ENCODE results near the gene EHMT1. TPM values are rescaled to one million over a fixed set of nuclear protein-coding genes. Genes with fewer than 3 reads are reported as not detected.

Gene EHMT1
- total and polyA plus RNA-seq, 8 donors = 29.9 to 51.1 (median 32.6) TPM

DNA sequence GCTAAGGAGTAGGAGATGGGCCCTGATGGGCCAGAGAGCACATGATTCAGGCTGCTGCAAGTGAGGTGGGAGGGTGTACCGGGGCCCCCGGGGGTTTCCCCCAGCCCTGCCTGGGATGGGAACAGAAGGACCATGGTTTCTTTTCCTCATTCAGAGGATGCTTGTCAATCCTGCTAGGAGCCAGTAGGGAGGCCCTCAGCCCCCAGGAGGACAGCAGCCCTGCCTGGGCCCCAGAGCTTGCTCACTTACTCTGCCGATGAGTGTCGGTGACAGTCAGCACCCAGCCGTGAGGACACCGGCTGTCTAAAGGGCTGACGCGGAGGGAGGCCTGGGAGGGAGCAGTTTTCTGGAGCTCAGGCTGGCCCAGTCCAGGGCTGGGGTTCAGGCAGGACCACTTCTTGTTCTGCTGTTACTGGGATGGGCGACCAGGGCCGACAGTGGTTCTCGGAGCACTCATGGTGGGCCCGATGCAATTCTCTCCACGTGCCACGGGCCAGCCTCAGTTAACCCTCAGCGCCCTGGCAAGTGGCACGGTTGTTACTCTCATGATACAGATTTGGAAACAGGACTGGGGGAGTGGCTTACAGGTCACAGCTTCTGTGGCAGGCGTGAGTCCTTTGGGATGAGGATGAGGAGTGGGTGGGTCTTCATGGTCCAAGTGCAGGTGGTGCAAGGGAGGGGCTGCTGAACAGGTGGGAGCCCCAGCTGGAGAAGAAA, 11.5 kb upstream of the EHMT1 start:
- H3K9me3 ChIP-seq = no peaks in the 10 kb centered on the region
- DNase-seq (peak in 1 of 6 donors; percentile 74), ATAC-seq (no peak), FAIRE-seq (no peak)
- peak overlapping the region in 3 of 4 donors; percentile 85 to 89 (median 88) for H3K27ac ChIP-seq
- H3K4me3 ChIP-seq = peak overlapping the region in 3 of 4 donors; percentile 73 to 89 (median 84)
- TF ChIP-seq, protein P1, sequence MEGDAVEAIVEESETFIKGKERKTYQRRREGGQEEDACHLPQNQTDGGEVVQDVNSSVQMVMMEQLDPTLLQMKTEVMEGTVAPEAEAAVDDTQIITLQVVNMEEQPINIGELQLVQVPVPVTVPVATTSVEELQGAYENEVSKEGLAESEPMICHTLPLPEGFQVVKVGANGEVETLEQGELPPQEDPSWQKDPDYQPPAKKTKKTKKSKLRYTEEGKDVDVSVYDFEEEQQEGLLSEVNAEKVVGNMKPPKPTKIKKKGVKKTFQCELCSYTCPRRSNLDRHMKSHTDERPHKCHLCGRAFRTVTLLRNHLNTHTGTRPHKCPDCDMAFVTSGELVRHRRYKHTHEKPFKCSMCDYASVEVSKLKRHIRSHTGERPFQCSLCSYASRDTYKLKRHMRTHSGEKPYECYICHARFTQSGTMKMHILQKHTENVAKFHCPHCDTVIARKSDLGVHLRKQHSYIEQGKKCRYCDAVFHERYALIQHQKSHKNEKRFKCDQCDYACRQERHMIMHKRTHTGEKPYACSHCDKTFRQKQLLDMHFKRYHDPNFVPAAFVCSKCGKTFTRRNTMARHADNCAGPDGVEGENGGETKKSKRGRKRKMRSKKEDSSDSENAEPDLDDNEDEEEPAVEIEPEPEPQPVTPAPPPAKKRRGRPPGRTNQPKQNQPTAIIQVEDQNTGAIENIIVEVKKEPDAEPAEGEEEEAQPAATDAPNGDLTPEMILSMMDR (IDR thresholded peaks at IDR 0.05) = no peak
- no peaks in the 10 kb centered on the region for H3K36me3 ChIP-seq
- H3K27me3 ChIP-seq = no peaks in the 10 kb centered on the region
- intact Hi-C loops (cut with DNase I) = no loop called here
- peaks cover 24 to 34% (median 31%) of the 10 kb centered on the region in 3 donors for H3K4me1 ChIP-seq
- WGBS, 2 donors = 23 to 24% methylated on average over 17 of the region's 17 CpGs

DNA sequence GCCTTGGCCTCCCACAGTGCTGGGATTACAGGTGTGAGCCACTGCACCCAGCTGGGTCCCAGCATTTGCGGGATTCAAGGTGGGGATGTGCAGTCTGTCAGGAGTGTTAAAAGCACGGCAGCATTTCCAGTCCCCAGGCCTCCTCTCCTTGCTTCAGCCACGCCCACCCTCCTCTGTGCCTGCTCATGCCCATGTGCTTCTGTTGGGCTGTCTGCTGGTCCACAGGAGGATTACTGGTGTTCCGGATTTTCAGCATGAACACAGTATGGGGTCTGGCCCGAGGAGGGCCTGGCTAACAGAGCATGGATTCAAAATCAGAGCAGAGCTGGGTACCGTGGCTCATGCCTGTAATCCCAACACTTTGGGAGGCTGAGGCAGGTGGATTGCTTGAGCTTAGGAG, 7.9 kb upstream of the EHMT1 start:
- Histone ChIP-seq H3K4me1 (peaks cover 32 to 40% (median 40%) of the 10 kb centered on the region in 3 donors), H3K4me3 (no peak overlapping the region), H3K36me3 (peaks cover 0 to 7% (median 0%) of the 10 kb centered on the region in 3 donors), H3K27ac (peak overlapping the region; percentile 84 to 92 (median 89)), H3K27me3 (no peaks in the 10 kb centered on the region), H3K9me3 (no peaks in the 10 kb centered on the region)
- FAIRE-seq (no peak), ATAC-seq (no peak), DNase-seq (peak in 1 of 6 donors; percentile 42)
- 81 to 87% methylated on average over 6 of the region's 6 CpGs for WGBS, 2 donors
- TF ChIP-seq, protein P1 (IDR thresholded peaks at IDR 0.05) = no peak
- intact Hi-C loops (cut with DNase I) = no loop called here

DNA sequence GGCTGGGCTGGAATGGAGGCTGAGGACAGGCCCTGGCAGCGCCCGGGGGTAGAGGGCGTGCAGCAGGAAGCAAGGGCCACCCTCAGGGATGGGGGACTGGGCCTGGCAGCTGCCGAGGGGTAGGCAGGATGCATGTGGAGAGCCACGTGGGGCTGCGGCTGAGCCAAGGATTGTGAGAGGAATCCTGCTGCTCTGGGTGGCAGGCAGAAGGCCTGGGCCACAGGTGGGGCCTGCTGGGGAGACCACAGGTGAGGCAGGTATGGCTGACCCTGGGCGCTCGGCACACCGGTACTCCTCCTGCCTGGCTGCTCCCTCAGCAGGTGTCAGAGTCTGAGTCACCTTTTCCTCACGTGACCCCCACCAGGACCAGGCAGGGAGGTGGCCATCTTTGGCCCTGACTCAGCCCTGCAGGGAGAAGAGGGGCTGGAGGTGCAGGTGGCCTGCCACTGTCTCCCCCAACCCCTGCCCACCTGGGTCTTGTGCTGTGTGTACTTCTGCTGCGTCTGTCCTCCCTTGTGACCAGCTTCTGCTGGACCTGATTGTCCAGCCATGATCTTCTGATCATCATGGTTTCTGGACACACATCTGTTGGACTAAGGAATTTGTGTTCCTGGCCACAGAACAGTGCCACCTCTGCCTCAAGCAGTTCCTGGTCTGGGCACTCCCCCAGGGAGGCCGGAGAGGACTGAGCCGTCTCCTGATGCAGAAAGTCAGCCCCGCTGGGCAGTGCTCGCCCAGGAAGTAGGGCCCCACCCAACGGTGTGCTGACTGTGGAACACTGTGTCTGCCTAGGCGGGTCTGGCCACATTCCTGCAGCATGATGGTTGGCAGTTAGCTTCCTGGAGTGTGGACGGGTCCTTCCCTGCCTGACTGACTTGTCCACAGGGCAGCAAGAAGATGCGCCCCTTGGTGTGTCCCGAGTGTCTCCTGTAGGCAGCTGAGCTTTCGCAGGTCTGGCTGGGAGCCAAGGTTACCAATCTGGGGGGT, 6.9 kb upstream of the EHMT1 start:
- 29 to 30% methylated on average over 21 of the region's 21 CpGs for WGBS, 2 donors
- H3K27me3 ChIP-seq = no peaks in the 10 kb centered on the region
- H3K36me3 ChIP-seq = peaks cover 0 to 7% (median 0%) of the 10 kb centered on the region in 3 donors
- DNase-seq (peak; percentile 75 to 91 (median 84)), ATAC-seq (peak; percentile 77 to 86 (median 82)), FAIRE-seq (no peak)
- intact Hi-C loops (cut with DNase I) = no loop called here
- peak overlapping the region in 1 of 4 donors; percentile 14 for H3K4me3 ChIP-seq
- TF ChIP-seq, protein P1 (IDR thresholded peaks at IDR 0.05) = no peak
- peak overlapping the region; percentile 84 to 92 (median 89) for H3K27ac ChIP-seq
- no peaks in the 10 kb centered on the region for H3K9me3 ChIP-seq
- H3K4me1 ChIP-seq = peaks cover 32 to 39% (median 35%) of the 10 kb centered on the region in 3 donors

DNA sequence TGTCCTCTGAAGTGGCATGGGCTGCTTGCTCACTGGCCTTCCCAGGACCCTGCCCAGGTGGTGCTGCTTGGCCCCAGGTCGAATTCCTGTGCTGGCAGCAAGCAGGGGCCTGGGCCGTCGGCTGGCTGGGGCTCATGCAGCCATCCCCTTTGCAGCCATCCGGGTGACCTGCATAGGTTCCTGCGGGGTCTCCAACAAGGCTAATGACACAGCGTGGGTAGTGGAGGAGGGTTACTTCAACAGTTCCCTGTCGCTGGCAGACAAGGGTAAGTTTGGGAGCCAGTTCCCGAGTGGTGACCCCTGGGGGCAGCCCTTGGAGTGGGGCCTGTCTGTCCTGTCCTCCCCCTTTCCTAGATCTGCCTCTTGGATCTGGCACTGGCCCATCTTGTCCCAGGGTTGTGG, 6.1 kb upstream of the EHMT1 start:
- ATAC-seq = peak in 2 of 4 donors; percentile 0 to 9
- peak in 4 of 6 donors; percentile 38 to 58 (median 56) for DNase-seq
- Histone ChIP-seq H3K4me1 (peaks cover 24 to 33% (median 31%) of the 10 kb centered on the region in 3 donors), H3K9me3 (no peaks in the 10 kb centered on the region), H3K36me3 (peaks cover 0 to 7% (median 0%) of the 10 kb centered on the region in 3 donors), H3K27ac (peak overlapping the region; percentile 84 to 92 (median 89)), H3K4me3 (no peak overlapping the region), H3K27me3 (no peaks in the 10 kb centered on the region)
- 62 to 63% methylated on average over 8 of the region's 8 CpGs for WGBS, 2 donors
- intact Hi-C loops (cut with DNase I) = no loop called here
- TF ChIP-seq, protein P1 (IDR thresholded peaks at IDR 0.05) = no peak
- no peak for FAIRE-seq
